ENCODE data around the gene NABP2. TPM values are rescaled to one million over a fixed set of nuclear protein-coding genes. Genes with fewer than 3 reads are reported as not detected.
A peak's percentile ranks its signal among the peaks of the same experiment; 100 is the strongest.

Gene NABP2
- total and polyA plus RNA-seq, 2 experiments from 2014 or later, result 25.5 to 27.8 TPM

GRCh38 chr12:56266693-56267442 is 42.7 kb downstream of the NABP2 start, which contains the start of gene COQ10A (continued):
- TF ChIP-seq, protein P1, sequence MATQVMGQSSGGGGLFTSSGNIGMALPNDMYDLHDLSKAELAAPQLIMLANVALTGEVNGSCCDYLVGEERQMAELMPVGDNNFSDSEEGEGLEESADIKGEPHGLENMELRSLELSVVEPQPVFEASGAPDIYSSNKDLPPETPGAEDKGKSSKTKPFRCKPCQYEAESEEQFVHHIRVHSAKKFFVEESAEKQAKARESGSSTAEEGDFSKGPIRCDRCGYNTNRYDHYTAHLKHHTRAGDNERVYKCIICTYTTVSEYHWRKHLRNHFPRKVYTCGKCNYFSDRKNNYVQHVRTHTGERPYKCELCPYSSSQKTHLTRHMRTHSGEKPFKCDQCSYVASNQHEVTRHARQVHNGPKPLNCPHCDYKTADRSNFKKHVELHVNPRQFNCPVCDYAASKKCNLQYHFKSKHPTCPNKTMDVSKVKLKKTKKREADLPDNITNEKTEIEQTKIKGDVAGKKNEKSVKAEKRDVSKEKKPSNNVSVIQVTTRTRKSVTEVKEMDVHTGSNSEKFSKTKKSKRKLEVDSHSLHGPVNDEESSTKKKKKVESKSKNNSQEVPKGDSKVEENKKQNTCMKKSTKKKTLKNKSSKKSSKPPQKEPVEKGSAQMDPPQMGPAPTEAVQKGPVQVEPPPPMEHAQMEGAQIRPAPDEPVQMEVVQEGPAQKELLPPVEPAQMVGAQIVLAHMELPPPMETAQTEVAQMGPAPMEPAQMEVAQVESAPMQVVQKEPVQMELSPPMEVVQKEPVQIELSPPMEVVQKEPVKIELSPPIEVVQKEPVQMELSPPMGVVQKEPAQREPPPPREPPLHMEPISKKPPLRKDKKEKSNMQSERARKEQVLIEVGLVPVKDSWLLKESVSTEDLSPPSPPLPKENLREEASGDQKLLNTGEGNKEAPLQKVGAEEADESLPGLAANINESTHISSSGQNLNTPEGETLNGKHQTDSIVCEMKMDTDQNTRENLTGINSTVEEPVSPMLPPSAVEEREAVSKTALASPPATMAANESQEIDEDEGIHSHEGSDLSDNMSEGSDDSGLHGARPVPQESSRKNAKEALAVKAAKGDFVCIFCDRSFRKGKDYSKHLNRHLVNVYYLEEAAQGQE (IDR thresholded peaks at IDR 0.05; ENCODE audit: unreplicated experiment), result no peak
- TF ChIP-seq CREB1 (CRISPR knock-in tag; IDR thresholded peaks at IDR 0.05; ENCODE audit: low read depth) (peak; percentile 73), JUNB (IDR thresholded peaks at IDR 0.05; ENCODE audit: unreplicated experiment) (no peak), EZH2phosphoT487 (IDR thresholded peaks at IDR 0.05; ENCODE audit: unreplicated experiment) (no peak), CTCF (conservative IDR thresholded peaks at IDR 0.05; ENCODE audit: low read depth in 2 of 2) (peak; percentile 46 to 58), STAT1 (IDR thresholded peaks at IDR 0.05; ENCODE audit: unreplicated experiment) (no peak), ETS1 (IDR thresholded peaks at IDR 0.05) (peak; percentile 93)

DNA sequence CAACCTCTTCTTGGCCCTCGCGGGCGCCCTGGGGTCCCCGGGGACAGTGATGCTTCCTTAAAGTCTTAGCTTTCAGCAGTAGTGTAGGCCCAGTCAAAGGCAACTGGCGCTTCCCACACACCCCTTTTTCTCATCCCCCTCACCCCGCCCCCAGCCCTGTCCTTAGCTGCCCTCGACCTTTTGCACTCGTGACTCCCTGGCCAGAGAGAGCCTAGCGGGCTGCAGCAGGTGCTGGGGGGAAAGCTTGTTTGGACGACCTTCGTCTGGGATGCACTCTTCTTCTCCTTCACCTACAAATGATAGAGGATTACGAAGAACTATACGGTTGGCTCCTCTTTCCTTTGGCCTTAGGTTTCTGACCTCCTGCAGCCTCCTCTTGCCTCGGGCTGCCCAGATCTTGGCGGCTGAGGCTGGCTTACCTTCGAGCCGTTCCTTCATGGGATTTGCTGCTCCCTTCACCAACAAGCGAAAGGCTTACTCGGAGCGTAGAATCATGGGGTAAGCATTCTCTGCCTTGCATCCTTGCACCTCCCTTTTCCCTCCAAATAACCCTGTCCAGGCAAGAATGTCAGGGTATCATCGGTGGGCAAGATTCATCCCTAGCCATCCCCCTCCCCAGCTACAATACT is 43.4 kb downstream of the NABP2 start:
- peak overlapping the region; percentile 80 for H3K4me3 ChIP-seq
- H3K27ac Mint-ChIP-seq, result no peak overlapping the region; the same call in 1 of the 2 replicates
- TF ChIP-seq ETS1 (IDR thresholded peaks at IDR 0.05) (no peak), NANOG (IDR thresholded peaks at IDR 0.05; ENCODE audit: borderline replicate concordance) (no peak), STAT1 (IDR thresholded peaks at IDR 0.05; ENCODE audit: unreplicated experiment) (no peak), CREB1 (CRISPR knock-in tag; IDR thresholded peaks at IDR 0.05; ENCODE audit: low read depth) (no peak)
- TF ChIP-seq, protein P1 (IDR thresholded peaks at IDR 0.05; ENCODE audit: unreplicated experiment), result no peak
- no peaks in the 10 kb centered on the region; the same call in 1 of the 2 replicates for H4K20me1 ChIP-seq (replicated peaks; ENCODE audit: insufficient read depth)
- H3K4me1 Mint-ChIP-seq, result peaks cover 10% of the 10 kb centered on the region
- H3K27ac ChIP-seq (ENCODE audit: low read depth), result peak overlapping the region; percentile 96; the same call in 1 of the 2 replicates
- no peaks in the 10 kb centered on the region for H3K9me2 ChIP-seq (ENCODE audit: insufficient read depth)
- no peaks in the 10 kb centered on the region for H3K27me3 ChIP-seq (ENCODE audit: insufficient read depth)
- no peaks in the 10 kb centered on the region for H3K79me2 ChIP-seq (replicated peaks; ENCODE audit: insufficient read depth)
- H3K4me3 Mint-ChIP-seq, result peak overlapping the region; percentile 90
- H3K4me2 ChIP-seq, result peak overlapping the region; percentile 95
- DNase-seq (ENCODE audit: low spot score) (peak; percentile 58), ATAC-seq (peak; percentile 43)
- H3K36me3 ChIP-seq (ENCODE audit: insufficient read depth), result peaks cover 4% of the 10 kb centered on the region
- peaks cover 24% of the 10 kb centered on the region for H3K27me3 Mint-ChIP-seq (ENCODE audit: insufficient read depth, low read depth, poor library complexity)
- peaks cover 33% of the 10 kb centered on the region for H3K36me3 Mint-ChIP-seq (ENCODE audit: low read depth)
- H3K9me3 Mint-ChIP-seq, result no peaks in the 10 kb centered on the region; the same call in 2 of the 3 replicates
- H2AFZ ChIP-seq, result peak overlapping the region; percentile 99; the same call in 1 of the 2 replicates
- H3F3A ChIP-seq (replicated peaks; ENCODE audit: low read depth), result peaks cover 35% of the 10 kb centered on the region
- peaks cover 5% of the 10 kb centered on the region; the same call in 1 of the 2 replicates for H3K4me1 ChIP-seq (ENCODE audit: insufficient read depth)
